GM10248 (cell line): ENCODE measurements around the gene KLHL6.

ENCODE experiments used
- CTCF ChIA-PET: fragments of 300-600 bp; sonication (Branson Sonifier 250); formaldehyde crosslinking; extraction: SDS; loops from one replicate; lab custom pipeline; 2021; ENCODE audit warnings: antibody characterized with exemption; lab: Yijun Ruan, JAX
- POLR2A ChIA-PET: fragments of 350-650 bp; sonication (Branson Sonifier 250); formaldehyde crosslinking; extraction: SDS; loops from one replicate; lab custom pipeline; 2020; ENCODE audit warnings: antibody characterized with exemption; lab: Yijun Ruan, JAX
- DNase-seq: peaks from one replicate; pipeline ENCODE4 v3.0.0; 2012; ENCODE audit errors: extremely low spot score
- TF ChIP-seq, protein P1 (sequence below): IDR thresholded peaks from 2 replicates; pipeline ENCODE4 v1.5.1; 2012; ENCODE audit warnings: mild to moderate bottlenecking, low read depth; ENCODE audit errors: extremely low read depth, missing control alignments, control extremely low read depth

The KLHL6 gene

DNA sequence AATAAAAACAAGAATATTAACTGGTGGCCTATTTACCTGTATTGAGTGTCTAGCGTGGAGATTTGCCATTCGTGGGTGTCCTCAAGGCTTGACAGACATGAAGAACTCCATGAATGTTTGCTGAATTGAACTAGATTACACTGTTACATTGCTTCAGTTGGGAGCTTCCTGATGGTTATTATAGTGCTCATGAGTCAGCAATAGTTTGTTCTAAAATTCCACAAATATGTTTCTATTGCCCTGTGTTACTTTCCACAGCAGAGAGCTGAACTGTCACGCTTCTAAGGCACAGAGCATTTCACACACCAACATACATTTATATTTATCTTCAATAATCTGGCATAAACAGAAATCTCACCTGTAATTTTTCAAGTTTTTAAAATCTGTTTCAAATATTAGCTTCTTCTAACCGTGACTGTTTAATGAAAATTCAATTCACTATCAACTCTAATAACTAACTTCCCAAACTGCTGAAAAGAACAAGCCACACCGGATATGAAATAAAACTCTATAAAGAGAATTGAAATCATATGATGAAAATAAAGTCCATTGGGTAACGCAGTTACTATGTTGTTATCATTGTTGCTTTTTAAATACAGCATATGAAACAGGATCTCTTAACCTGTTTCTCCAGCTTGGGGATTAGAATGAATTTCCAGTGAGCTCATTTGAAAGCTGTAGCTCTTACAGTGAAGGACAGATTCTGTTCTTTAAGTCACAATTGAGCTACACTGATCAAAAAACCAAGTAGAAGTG lies 65.9 kb downstream of the KLHL6 start:
- ChIA-PET CTCF (interaction anchor here (0.9 to 4.5 kb wide), 8 partner anchors 10 to 278 kb away, joined by 3 to 29 read pairs (median 4); no protein-coding TSS in a partner anchor), POLR2A (no interaction called here)
- TF ChIP-seq, protein P1, sequence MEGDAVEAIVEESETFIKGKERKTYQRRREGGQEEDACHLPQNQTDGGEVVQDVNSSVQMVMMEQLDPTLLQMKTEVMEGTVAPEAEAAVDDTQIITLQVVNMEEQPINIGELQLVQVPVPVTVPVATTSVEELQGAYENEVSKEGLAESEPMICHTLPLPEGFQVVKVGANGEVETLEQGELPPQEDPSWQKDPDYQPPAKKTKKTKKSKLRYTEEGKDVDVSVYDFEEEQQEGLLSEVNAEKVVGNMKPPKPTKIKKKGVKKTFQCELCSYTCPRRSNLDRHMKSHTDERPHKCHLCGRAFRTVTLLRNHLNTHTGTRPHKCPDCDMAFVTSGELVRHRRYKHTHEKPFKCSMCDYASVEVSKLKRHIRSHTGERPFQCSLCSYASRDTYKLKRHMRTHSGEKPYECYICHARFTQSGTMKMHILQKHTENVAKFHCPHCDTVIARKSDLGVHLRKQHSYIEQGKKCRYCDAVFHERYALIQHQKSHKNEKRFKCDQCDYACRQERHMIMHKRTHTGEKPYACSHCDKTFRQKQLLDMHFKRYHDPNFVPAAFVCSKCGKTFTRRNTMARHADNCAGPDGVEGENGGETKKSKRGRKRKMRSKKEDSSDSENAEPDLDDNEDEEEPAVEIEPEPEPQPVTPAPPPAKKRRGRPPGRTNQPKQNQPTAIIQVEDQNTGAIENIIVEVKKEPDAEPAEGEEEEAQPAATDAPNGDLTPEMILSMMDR = no peak
- no peak for DNase-seq

DNA sequence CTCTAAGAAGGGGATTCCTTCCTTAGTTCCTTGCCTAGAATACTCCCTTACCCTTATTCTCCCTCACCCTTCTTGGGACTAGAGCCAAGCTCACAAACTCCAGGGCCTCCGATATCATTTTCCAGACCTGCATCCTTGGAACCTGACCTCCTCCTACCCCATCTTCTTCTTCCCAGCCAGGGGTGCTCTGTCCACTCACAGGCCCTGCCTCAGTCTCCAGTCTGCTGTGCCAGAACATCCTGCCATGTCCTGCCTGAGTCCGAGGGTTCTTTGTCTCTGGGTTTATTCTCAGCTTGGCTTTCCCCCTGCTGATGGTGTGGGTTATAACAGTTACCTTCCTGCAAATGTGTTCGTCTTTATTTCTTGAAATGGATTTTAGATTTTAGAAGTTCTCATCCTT lies 67.2 kb downstream of the KLHL6 start:
- DNase-seq = no peak
- TF ChIP-seq, protein P1 = no peak
- ChIA-PET POLR2A (no interaction called here), CTCF (interaction anchor here (0.6 to 4.5 kb wide), 11 partner anchors 8 to 72 kb away, joined by 3 to 29 read pairs (median 3); no protein-coding TSS in a partner anchor)

DNA sequence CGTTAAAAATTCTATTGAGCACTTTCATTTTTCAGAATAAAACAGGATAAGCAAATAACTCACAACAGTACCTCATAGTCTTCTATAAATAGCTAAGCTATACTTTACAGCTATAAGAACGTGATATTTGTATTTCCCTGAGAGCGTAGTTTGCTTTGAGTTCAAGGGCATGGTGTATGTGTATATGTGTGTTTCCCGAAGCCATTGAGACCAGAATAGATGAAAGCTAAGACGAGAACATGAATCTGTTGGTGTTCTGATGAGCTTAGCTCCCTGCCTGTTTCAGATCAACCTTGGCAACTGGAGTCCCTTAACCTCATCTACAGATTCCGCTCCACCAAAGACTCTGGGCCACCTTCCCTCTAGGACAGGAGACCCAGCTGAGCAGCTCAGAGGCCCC lies 67.6 kb downstream of the KLHL6 start:
- ChIA-PET POLR2A (no interaction called here), CTCF (interaction anchor here (0.6 to 4.5 kb wide), 11 partner anchors 9 to 73 kb away, joined by 3 to 29 read pairs (median 3); no protein-coding TSS in a partner anchor)
- DNase-seq = no peak
- TF ChIP-seq, protein P1 = no peak

DNA sequence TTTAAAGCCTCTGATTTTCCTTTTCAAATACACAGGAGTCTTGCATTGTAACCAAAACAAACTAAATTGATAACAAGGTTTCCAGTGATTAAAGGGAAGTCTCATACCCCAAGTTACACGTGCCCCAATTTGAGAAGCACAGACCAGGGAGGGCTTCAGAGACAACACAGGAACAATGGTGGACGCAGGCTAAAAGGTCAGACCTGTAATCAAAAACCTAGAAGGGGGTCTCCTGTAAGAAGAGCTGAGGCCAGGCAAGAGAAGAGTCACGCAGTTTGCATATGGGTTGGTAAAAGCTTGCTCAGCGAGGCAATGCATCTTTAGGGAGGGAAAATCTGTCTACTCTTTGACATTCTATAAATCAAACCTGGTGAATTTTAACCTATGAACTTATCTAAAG lies 68.5 kb downstream of the KLHL6 start:
- ChIA-PET CTCF (interaction anchor here (1.0 to 1.6 kb wide), 4 partner anchors 14 to 149 kb away, joined by 3 to 6 read pairs (median 4); partner anchors contain the start of gene KLHL24), POLR2A (no interaction called here)
- DNase-seq = no peak
- TF ChIP-seq, protein P1 = no peak

DNA sequence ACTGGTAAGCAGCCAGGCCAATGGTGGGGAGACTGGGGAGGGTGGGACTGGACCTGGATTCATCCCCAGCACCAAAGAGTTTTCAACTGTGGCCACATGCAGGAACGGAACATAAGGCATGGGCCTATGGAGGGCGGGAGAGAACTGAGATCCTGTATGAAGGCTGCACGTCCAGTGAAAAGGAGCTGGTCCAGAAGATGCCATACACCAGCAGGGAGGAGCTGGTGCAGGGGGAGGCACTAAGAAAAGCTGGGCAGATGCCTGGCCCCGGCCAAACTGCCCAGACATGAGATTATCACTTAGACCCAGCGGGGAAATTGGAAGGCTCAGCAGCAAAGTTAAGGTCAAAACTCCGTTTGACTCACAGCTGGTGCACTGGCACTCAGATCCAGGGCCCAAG lies 69.0 kb downstream of the KLHL6 start:
- CTCF ChIA-PET = interaction anchor here (0.6 to 1.5 kb wide), 4 partner anchors 14 to 149 kb away, joined by 3 to 6 read pairs (median 4); partner anchors contain the start of gene KLHL24
- POLR2A ChIA-PET = no interaction called here

DNA sequence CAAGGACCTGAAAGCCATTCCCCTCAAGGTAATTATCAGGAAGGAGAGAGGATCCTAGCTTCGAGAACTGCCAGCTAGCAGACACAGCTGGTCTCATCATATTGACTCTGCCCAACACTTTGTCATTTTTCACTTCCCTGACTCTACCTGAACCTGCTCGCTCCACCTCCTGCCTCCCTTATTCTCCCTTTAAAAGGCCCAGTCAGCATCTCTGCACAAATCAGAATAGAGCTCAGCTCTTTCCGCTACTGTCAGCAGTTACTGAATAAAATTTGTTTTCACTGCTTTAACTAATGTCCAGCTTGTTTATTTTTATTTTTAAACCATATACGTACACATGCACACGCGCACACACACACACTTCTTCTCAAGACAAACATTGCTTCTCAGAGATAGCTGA lies 69.9 kb downstream of the KLHL6 start:
- ChIA-PET CTCF (interaction anchor here (0.8 to 1.5 kb wide), 4 partner anchors 16 to 150 kb away, joined by 3 to 6 read pairs (median 4); partner anchors contain the start of gene KLHL24), POLR2A (no interaction called here)

More for the DNA sequence above, 69.0 kb downstream of the KLHL6 start:
- TF ChIP-seq, protein P1 = no peak
- DNase-seq = no peak

More for the DNA sequence above, 69.9 kb downstream of the KLHL6 start:
- DNase-seq = no peak
- TF ChIP-seq, protein P1 = no peak
